Measurements from ENCODE around the gene C10orf90.
"Not testable (repeated sequence)": the region's sequence is repeated elsewhere in the genome, so short reads cannot be mapped to it uniquely, and the experiment has no call there.

DNA sequence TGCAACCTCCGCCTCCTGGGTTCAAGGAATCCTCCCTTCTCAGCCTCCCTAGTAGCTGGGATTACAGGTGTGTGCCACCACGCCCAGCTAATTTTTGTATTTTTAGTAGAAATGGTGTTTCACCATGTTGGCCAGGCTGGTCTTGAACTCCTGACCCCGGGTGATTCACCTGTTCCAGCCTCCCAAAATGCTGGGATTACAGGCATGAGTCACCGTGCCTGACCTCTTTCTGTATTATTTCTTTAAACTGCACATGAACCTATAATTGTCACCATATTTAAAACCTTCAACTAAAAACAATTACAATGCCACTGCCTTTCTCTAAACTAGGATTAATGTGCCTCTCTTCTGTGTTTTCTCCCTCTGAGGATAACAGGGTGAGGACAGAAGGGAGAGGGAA is 119.9 kb downstream of the C10orf90 start:
- not testable (repeated sequence) for TF ChIP-seq GABPA (IDR thresholded peaks at IDR 0.05; ENCODE audit: low read depth); POLR2AphosphoS5 (IDR thresholded peaks at IDR 0.05; ENCODE audit: low read depth); SPI1 (IDR thresholded peaks at IDR 0.05; ENCODE audit: borderline replicate concordance, low read depth)
- TF ChIP-seq, protein P1, sequence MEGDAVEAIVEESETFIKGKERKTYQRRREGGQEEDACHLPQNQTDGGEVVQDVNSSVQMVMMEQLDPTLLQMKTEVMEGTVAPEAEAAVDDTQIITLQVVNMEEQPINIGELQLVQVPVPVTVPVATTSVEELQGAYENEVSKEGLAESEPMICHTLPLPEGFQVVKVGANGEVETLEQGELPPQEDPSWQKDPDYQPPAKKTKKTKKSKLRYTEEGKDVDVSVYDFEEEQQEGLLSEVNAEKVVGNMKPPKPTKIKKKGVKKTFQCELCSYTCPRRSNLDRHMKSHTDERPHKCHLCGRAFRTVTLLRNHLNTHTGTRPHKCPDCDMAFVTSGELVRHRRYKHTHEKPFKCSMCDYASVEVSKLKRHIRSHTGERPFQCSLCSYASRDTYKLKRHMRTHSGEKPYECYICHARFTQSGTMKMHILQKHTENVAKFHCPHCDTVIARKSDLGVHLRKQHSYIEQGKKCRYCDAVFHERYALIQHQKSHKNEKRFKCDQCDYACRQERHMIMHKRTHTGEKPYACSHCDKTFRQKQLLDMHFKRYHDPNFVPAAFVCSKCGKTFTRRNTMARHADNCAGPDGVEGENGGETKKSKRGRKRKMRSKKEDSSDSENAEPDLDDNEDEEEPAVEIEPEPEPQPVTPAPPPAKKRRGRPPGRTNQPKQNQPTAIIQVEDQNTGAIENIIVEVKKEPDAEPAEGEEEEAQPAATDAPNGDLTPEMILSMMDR (IDR thresholded peaks at IDR 0.05; ENCODE audit: insufficient read depth, low read length): not testable (repeated sequence)

Data from HL-60 (cell line).